GM18870 (cell line): ENCODE measurements around the gene CCDC124.
"Not testable (repeated sequence)": the region's sequence is repeated elsewhere in the genome, so short reads cannot be mapped to it uniquely, and the experiment has no call there.

ENCODE experiments used
- ATAC-seq: cut with Tn5 transposase; IDR thresholded peaks from one replicate; pipeline ENCODE4 v1.9.1; 2021; ENCODE audit warnings: moderate library complexity; ENCODE audit not compliant: unreplicated experiment

Gene CCDC124

GRCh38 chr19:17977488-17977887 is 44.7 kb downstream of the CCDC124 start:
- ATAC-seq = no peak

GRCh38 chr19:17981611-17982010 is 48.8 kb downstream of the CCDC124 start:
- ATAC-seq = no peak

DNA sequence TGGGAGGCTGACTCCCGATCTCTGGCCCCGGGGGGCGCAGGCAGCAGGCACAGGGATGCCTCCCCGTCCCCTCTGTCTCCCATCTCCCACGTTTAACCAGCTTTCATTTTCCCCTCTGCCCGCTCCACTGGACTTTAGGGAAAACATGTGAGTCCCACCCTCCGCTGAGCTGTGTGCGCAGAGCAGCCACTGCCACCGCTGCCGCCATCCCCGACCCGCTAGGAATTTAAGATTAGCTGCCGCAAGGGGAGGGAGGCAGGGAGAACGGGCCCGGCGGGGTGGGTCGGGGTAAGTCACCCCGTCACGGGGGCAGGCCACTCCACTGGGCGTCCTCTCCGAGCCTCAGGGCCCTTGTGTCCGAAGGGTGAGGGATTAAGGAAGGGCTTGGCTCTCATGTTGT is 49.6 kb downstream of the CCDC124 start:
- no peak for ATAC-seq

DNA sequence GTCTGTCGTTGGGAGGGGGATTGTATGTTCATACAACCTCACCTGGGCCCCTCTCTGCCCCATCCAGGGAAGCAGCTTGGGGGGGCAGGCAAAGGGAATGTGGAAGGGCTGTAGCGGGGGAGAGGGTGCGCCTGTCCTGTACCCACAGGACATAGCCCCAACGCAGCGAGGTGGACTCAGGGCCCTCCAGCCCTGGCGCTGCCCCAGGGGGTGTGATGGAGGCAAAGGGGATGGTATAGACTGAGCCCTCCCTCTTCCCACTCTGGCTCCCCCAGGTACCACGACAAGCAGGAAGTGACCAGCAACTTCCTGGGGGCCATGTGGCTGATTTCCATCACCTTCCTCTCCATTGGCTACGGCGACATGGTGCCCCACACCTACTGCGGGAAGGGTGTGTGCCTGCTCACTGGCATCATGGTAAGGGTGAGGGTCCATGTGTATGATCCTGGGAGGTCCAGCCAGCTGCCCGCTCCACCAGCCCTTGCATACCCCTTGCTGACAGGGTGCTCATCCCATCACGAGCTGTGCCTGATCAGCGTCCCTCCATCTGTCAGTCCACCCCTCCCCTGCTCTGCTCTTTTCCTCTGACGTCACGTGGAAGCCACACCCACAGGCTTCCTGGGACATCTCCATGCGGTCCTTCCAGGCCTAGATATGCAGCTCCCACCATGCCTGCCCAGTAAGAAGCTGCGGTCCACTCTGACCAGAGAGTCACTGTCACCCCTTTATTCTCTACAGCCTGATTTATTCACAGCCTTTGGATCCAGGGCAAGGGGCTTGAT is 52.4 kb downstream of the CCDC124 start:
- ATAC-seq = no peak

DNA sequence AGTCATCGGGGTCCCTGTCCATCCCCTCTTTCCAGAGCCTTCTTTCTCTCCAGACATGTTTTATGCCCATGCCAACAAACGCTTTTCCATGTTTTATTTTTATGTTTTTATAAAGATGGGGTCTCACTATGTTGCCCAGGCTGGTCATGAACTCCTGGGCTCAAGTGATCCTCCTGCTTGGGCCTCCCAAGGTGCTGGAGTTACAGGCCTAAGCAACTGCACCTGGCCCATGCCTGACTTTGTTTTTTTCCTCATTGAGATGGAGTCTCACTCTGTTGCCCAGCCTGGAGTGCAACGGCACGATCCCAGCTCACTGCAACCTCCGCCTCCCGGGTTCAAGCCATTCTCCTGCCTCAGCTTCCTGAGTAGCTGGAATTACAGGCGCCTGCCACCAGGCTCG is 53.8 kb downstream of the CCDC124 start:
- not testable (repeated sequence) for ATAC-seq

DNA sequence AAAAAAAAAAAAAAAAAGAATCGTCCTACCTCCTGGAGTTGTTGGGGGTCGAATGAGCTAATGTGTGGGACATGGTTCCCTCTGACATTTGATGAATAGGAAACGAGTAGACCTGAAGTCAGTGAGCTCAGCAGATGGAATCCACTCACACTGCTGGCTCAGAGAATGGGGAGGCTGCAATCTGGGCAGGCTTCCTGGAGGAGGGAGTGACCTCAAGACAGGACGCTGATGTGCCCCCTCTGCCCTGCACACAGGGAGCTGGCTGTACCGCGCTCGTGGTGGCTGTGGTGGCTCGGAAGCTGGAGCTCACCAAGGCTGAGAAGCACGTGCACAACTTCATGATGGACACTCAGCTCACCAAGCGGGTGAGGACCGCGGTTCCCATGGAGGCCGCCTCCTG is 55.3 kb downstream of the CCDC124 start:
- ATAC-seq = no peak

DNA sequence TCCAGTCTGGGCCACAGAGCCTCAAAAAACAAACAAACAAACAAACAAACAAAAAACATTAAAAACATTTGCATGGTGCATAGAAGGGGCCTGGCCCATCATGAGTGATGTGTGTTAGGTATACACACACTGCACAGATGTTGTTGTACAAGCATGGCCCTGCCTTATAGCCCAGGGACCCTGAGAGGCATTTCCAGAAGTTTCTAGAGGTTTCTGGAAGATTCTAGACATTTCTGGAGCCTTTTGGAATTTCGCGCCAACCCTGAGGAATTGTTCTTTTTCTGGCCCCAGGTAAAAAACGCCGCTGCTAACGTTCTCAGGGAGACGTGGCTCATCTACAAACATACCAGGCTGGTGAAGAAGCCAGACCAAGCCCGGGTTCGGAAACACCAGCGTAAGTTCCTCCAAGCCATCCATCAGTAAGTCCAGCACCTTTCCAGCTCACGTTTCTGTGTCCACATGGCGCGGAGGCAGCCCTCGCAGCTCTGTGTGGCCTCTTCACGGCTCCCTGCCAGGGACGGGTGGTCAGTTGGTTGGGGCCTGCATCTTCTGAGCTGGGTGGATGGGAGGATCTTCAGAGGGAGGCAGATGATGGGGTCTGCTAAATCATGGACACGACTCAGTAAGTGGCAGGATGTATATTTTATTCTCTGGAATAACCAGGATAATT is 56.7 kb downstream of the CCDC124 start:
- ATAC-seq = no peak

- ATAC-seq = no peak
These were observed 60.4 kb downstream of the CCDC124 start for GRCh38 chr19:17993076-17993813.
